Lung (tissue), 12 donors: Measurements from ENCODE around the gene NCKAP5L. TPM values are rescaled to one million over a fixed set of nuclear protein-coding genes. Genes with fewer than 3 reads are reported as not detected.
"Not testable (repeated sequence)": the region's sequence is repeated elsewhere in the genome, so short reads cannot be mapped to it uniquely, and the experiment has no call there.

Experiments
- ATAC-seq: fragments of 200-7000 bp; cut with Tn5 transposase; one replicate; pipeline ENCODE4 v1.9.1; 2020; ENCODE audit warnings: moderate number of reproducible peaks; ENCODE audit not compliant: insufficient read depth, low FRiP score
- DNase-seq, 3 donors: peaks; one replicate each; pipeline ENCODE4 v3.0.0-alpha.2; 2013 to 2017
- H3K27ac ChIP-seq, 2 donors: one replicate each; pipeline ENCODE4 v1.5.1; 2013; ENCODE audit warnings: mild to moderate bottlenecking in 2 of 2, moderate library complexity in 2 of 2, control low read depth in 1 of 2, inconsistent platforms in 1 of 2, low read depth in 1 of 2, low read length in 1 of 2
- H3K27me3 ChIP-seq, 3 donors: one replicate each; pipeline ENCODE4 v1.5.1; 2013; ENCODE audit warnings: low read length in 2 of 3; ENCODE audit not compliant: control insufficient read depth in 3 of 3, insufficient read depth in 3 of 3
- H3K36me3 ChIP-seq, 4 donors: one replicate each; pipeline ENCODE4 v1.5.1; 2013; ENCODE audit warnings: low read length in 4 of 4, mild to moderate bottlenecking in 1 of 4, moderate library complexity in 1 of 4; ENCODE audit not compliant: control insufficient read depth in 4 of 4, insufficient read depth in 4 of 4
- H3K4me1 ChIP-seq, 5 donors: one replicate each; pipeline ENCODE4 v1.5.1; 2013; ENCODE audit warnings: low read length in 5 of 5, mild to moderate bottlenecking in 2 of 5, moderate library complexity in 1 of 5; ENCODE audit not compliant: control insufficient read depth in 5 of 5, insufficient read depth in 5 of 5
- H3K4me3 ChIP-seq: one replicate; pipeline ENCODE4 v1.5.1; 2013; ENCODE audit warnings: mild to moderate bottlenecking, control low read depth, moderate library complexity
- H3K9ac ChIP-seq, 2 donors: one replicate each; pipeline ENCODE4 v1.5.1; 2013; ENCODE audit warnings: low read length in 2 of 2, control low read depth in 1 of 2; ENCODE audit not compliant: insufficient read depth in 1 of 2
- H3K9me3 ChIP-seq, 4 donors: one replicate each; pipeline ENCODE4 v1.5.1; 2013; ENCODE audit warnings: low read length in 3 of 4, mild to moderate bottlenecking in 1 of 4, moderate library complexity in 1 of 4; ENCODE audit not compliant: control insufficient read depth in 4 of 4, insufficient read depth in 3 of 4
- CTCF ChIP-seq: IDR thresholded peaks from 2 replicates; pipeline ENCODE4 v1.5.1; 2012; ENCODE audit warnings: mild to moderate bottlenecking; ENCODE audit errors: control extremely low read depth, extremely low read depth
- WGBS, 2 donors: extraction: QIAGEN DNeasy Blood & Tissue Kit; methylation state at CpG; one replicate each; pipeline ENCODE4 v1.1.7; 2013; 5-methylcytosine and 5-hydroxymethylcytosine counted together
- polyA plus RNA-seq, 2 donors: library from polyadenylated mRNA; stranded (reverse); fragments of 200-250 nt; gene quantifications; one replicate each; pipeline ENCODE4 v1.2.1, GENCODE V29; 2013
- total RNA-seq, 2 donors: library from RNA; depleted of rRNA in 1 of 2; stranded (reverse); fragments of >200 nt in 1 of 2; gene quantifications; one replicate each; pipeline ENCODE4 v1.2.1, GENCODE V29; 2014 to 2021
- donor health status: control.
- donor health status: control.
- donor health status: Bipolar disorder and iron deficiency.
- donor health status: healthy.
- donor health status: DM: yes; HTN: yes; CAD: no.

Gene NCKAP5L
- total and polyA plus RNA-seq, 4 donors: 15.7 to 30.8 (median 20.1) TPM

GRCh38 chr12:49873361-49873934 lies 45.2 kb upstream of the NCKAP5L start:
- Histone ChIP-seq H3K4me3 (no peak overlapping the region), H3K27me3 (no peaks in the 10 kb centered on the region), H3K9me3 (no peaks in the 10 kb centered on the region), H3K9ac (no peak overlapping the region), H3K27ac (no peak overlapping the region), H3K36me3 (no peaks in the 10 kb centered on the region), H3K4me1 (peaks cover 2 to 45% (median 23%) of the 10 kb centered on the region in 5 donors)
- WGBS, 2 donors: 86 to 93% methylated on average over 3 of the region's 3 CpGs
- ATAC-seq: no peak
- peak; percentile 48 to 84 (median 74) for DNase-seq
- TF ChIP-seq CTCF: no peak

DNA sequence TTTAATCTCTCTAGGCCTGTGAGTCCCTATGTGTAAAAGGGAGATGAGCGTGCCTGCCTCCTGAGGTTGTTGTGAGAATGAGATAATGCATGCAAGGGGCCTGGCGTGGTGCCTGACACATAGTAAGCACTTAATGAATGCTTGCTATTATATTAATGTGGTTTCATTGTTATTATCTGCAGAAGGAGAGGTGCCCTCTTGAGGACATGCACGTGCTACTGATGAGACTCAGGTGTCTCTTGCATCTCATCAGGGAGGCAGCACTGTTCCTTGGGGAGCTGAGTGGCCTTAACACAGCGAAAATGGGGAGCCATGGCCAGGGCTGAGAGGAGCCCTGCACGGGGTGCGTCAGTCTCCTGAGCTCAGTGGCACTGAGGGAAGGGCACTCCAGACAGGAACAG lies 44.6 kb upstream of the NCKAP5L start:
- no peak overlapping the region for H3K27ac ChIP-seq
- H3K4me1 ChIP-seq: peaks cover 3 to 51% (median 29%) of the 10 kb centered on the region in 5 donors
- H3K27me3 ChIP-seq: no peaks in the 10 kb centered on the region
- no peak overlapping the region for H3K9ac ChIP-seq
- WGBS, 2 donors: 79 to 82% methylated on average over 6 of the region's 6 CpGs
- DNase-seq (peak in 2 of 3 donors; percentile 30), ATAC-seq (no peak)
- no peak overlapping the region for H3K4me3 ChIP-seq
- no peaks in the 10 kb centered on the region for H3K9me3 ChIP-seq
- no peak for TF ChIP-seq CTCF
- no peaks in the 10 kb centered on the region for H3K36me3 ChIP-seq

DNA sequence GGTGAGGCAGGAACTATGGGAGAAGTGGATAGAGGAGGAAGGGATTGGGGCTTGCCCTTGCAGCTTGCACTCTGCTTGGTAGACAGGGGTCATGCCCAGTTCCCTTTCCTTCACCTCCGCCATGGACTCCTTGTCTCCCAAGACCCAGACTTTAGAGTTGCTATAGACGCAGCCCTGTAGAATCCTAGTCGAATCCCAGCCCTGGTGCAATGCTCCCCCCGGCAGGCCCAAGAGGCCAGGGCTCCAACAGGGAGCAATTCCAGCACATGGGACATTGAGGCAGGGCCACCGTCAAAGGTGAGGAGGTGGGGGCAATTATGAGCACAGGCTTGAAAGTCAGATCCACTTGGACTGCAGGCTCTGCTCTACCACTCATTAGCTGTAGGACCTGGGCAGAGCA lies 44.2 kb upstream of the NCKAP5L start:
- no peak overlapping the region for H3K27ac ChIP-seq
- no peak overlapping the region for H3K4me3 ChIP-seq
- H3K27me3 ChIP-seq: no peaks in the 10 kb centered on the region
- ATAC-seq: no peak
- H3K9me3 ChIP-seq: no peaks in the 10 kb centered on the region
- peaks cover 3 to 55% (median 33%) of the 10 kb centered on the region in 5 donors for H3K4me1 ChIP-seq
- no peaks in the 10 kb centered on the region for H3K36me3 ChIP-seq
- H3K9ac ChIP-seq: no peak overlapping the region
- 93 to 97% methylated on average over 5 of the region's 5 CpGs for WGBS, 2 donors
- no peak for DNase-seq
- no peak for TF ChIP-seq CTCF

DNA sequence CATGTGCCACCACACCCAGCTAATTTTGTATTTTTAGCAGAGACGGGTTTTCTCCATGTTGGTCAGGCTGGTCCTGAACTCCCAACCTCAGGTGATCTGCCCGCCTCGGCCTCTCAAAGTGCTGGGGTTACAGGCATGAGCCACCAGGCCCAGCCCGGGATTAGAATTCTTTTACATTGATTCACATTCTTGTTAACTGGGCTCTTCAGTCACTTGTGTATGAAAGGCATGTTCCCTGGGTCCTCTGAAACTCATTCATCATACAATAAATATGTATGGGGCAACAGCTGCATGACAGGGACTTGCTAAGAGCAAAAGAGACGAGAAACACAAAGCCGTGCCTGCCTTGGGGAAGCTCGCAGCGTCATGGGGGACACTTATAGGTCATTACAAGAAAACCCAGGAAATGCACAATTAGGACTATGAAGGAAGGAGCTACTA lies 43.6 kb upstream of the NCKAP5L start:
- H3K4me1 ChIP-seq: peaks cover 3 to 61% (median 38%) of the 10 kb centered on the region in 5 donors
- 84 to 87% methylated on average over 8 of the region's 8 CpGs for WGBS, 2 donors
- not testable (repeated sequence) for DNase-seq, H3K27me3 ChIP-seq, ATAC-seq, H3K9me3 ChIP-seq, H3K36me3 ChIP-seq, H3K27ac ChIP-seq, H3K9ac ChIP-seq, H3K4me3 ChIP-seq
